WERI-Rb-1 (cell line): ENCODE measurements around the gene INTS11.
"Not testable (repeated sequence)": the region's sequence is repeated elsewhere in the genome, so short reads cannot be mapped to it uniquely, and the experiment has no call there.

Experiments
- DNase-seq: peaks from one replicate; pipeline ENCODE4 v3.0.0-alpha.2; 2020
- H3K27ac ChIP-seq: fragments of 250-450 bp; sonication (Bioruptor Pico); 2 replicates; pipeline ENCODE4 v1.5.1; 2020; ENCODE audit warnings: mild to moderate bottlenecking, moderate library complexity
- H3K27me3 ChIP-seq: fragments of 250-450 bp; sonication (Bioruptor Pico); 2 replicates; pipeline ENCODE4 v1.5.1; 2021; ENCODE audit warnings: mild to moderate bottlenecking, low read depth, moderate library complexity; ENCODE audit not compliant: insufficient read depth, severe bottlenecking
- H3K36me3 ChIP-seq: fragments of 250-450 bp; sonication (Bioruptor Pico); 2 replicates; pipeline ENCODE4 v1.5.1; 2020; ENCODE audit warnings: mild to moderate bottlenecking, moderate library complexity
- H3K4me3 ChIP-seq: 2 replicates; pipeline ENCODE4 v1.5.1; 2011; ENCODE audit warnings: low read depth, mild to moderate bottlenecking, control low read depth, low read length
- H3K9me3 ChIP-seq: fragments of 250-450 bp; sonication (Bioruptor Pico); 2 replicates; pipeline ENCODE4 v1.5.1; 2021; ENCODE audit warnings: mild to moderate bottlenecking, moderate library complexity; ENCODE audit not compliant: severe bottlenecking
- TF ChIP-seq, protein P1 (sequence below): IDR thresholded peaks from 2 replicates; pipeline ENCODE4 v1.5.1; 2011; ENCODE audit warnings: low read depth, mild to moderate bottlenecking, control low read depth, inconsistent platforms, low read length

INTS11 gene

DNA sequence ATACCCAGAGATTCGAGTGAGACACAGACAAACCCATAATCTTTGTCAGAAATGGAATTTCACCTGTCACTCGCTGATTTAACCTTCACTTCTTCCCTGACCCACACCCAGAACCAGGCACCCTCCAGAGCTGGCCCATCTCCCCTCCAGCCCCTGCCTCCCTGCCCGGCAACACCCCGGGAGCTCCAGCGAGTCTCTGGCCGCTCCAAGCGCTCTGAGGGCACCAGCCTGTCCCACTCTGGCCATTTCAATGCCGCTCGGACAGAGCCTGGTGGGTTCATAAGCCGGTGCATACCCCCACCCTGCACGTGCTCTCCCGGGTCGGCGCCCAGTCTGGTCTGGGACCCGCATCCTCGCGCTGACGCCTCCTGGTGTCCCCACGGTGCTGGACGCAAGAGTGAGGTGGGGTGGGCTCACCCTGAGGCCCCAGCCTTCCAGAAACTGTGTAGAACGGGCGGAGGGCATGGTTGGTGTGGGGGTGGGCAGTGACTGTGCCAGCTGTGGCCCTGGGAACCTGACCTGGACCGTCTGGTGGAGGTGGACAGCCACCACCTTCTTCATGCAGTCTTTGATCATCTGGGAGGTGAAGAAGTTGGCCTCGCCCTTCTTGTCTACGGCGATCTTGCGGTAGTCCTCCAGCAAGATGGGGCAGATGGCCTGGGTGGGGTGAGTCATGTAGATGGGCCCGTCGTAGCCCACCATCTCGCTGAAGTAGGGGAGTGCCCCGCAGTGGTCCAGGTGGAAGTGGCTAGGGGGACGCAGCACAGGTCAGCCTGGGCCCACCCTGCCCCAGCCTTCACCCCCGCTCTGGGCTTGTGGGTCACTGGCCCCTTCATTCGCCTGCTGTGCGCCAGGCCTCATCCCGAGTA lies 5.4 kb downstream of the INTS11 start:
- no peak for DNase-seq
- no peaks in the 10 kb centered on the region for H3K9me3 ChIP-seq
- H3K36me3 ChIP-seq, result peaks cover 80% of the 10 kb centered on the region
- 0 out of 2 replicates have a peak overlapping the region, but pooled peaks have one; percentile 24 for H3K27ac ChIP-seq
- no peaks in the 10 kb centered on the region for H3K27me3 ChIP-seq
- H3K4me3 ChIP-seq, result no peak overlapping the region
- TF ChIP-seq, protein P1, sequence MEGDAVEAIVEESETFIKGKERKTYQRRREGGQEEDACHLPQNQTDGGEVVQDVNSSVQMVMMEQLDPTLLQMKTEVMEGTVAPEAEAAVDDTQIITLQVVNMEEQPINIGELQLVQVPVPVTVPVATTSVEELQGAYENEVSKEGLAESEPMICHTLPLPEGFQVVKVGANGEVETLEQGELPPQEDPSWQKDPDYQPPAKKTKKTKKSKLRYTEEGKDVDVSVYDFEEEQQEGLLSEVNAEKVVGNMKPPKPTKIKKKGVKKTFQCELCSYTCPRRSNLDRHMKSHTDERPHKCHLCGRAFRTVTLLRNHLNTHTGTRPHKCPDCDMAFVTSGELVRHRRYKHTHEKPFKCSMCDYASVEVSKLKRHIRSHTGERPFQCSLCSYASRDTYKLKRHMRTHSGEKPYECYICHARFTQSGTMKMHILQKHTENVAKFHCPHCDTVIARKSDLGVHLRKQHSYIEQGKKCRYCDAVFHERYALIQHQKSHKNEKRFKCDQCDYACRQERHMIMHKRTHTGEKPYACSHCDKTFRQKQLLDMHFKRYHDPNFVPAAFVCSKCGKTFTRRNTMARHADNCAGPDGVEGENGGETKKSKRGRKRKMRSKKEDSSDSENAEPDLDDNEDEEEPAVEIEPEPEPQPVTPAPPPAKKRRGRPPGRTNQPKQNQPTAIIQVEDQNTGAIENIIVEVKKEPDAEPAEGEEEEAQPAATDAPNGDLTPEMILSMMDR, result no peak

GRCh38 chr1:1318131-1318652 lies 6.3 kb downstream of the INTS11 start:
- Histone ChIP-seq H3K9me3 (no peaks in the 10 kb centered on the region), H3K36me3 (peaks cover 88% of the 10 kb centered on the region), H3K4me3 (no peak overlapping the region), H3K27ac (no peak overlapping the region), H3K27me3 (no peaks in the 10 kb centered on the region)
- TF ChIP-seq, protein P1, result no peak
- DNase-seq, result no peak

GRCh38 chr1:1317420-1317819 lies 7.0 kb downstream of the INTS11 start:
- Histone ChIP-seq H3K27me3 (no peaks in the 10 kb centered on the region), H3K27ac (no peak overlapping the region), H3K36me3 (peaks cover 90% of the 10 kb centered on the region), H3K9me3 (no peaks in the 10 kb centered on the region), H3K4me3 (no peak overlapping the region)
- DNase-seq, result no peak
- TF ChIP-seq, protein P1, result no peak

GRCh38 chr1:1316199-1316598 lies 8.3 kb downstream of the INTS11 start:
- not testable (repeated sequence) for DNase-seq, H3K27me3 ChIP-seq, H3K9me3 ChIP-seq, H3K4me3 ChIP-seq
- H3K27ac ChIP-seq, result peak overlapping the region; percentile 65
- H3K36me3 ChIP-seq, result peaks cover 93% of the 10 kb centered on the region

- TF ChIP-seq, protein P1, result no peak
- H3K4me3 ChIP-seq, result no peak overlapping the region
- peak; percentile 87 for DNase-seq
- H3K9me3 ChIP-seq, result no peaks in the 10 kb centered on the region
- H3K27ac ChIP-seq, result peak overlapping the region; percentile 76
- H3K27me3 ChIP-seq, result no peaks in the 10 kb centered on the region
- peaks cover 93% of the 10 kb centered on the region for H3K36me3 ChIP-seq
Observed at GRCh38 chr1:1315435-1315954, 9.0 kb downstream of the INTS11 start.

DNA sequence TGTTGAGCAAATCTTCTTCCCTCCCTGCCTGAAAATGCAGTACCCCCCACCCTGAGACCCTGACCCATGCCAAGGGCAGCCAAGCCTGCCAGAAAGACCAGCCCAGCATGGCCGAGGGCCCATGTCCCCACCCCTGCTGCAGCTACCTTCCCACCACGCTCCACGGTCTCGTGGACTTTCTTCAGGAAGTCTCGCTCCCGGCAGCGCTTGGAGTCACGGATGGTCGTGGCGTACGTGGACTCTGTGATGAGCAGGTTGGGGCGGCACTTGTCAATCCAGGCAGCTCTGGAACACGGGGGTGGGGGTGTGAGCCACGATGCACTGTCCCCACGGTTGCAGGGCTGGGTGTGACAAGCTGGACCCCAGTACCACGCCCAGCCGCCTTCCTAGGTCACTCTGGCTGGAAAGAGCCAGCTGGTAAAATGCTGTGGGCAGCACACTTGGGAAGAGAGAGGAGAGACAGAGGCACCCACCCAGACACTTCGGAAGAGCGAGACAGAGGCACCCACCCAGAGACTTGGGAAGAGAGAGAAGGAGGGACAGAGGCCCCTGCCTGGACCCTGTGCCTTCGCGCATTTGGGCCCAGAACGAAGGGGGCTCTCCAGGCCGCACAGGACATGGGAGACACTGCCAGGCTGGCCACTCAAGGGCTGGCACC lies 9.7 kb downstream of the INTS11 start:
- H3K27ac ChIP-seq, result peak overlapping the region; percentile 76
- H3K36me3 ChIP-seq, result peaks cover 93% of the 10 kb centered on the region
- H3K9me3 ChIP-seq, result no peaks in the 10 kb centered on the region
- no peak for DNase-seq
- no peak overlapping the region for H3K4me3 ChIP-seq
- TF ChIP-seq, protein P1, result no peak
- no peaks in the 10 kb centered on the region for H3K27me3 ChIP-seq
